Kidney (tissue), 14 donors: Measurements from ENCODE around the gene CTDP1. TPM values are rescaled to one million over a fixed set of nuclear protein-coding genes. Genes with fewer than 3 reads are reported as not detected.

Experiments used
- DNase-seq, 5 donors: peaks; one replicate each; pipeline ENCODE4 v3.0.0-alpha.2; 2013 to 2020
- FAIRE-seq: peaks from 2 replicates; lab custom pipeline; 2012; peaks lifted over from hg19 to GRCh38; lab: Jason Lieb, UNC
- H3K27ac ChIP-seq, 2 donors: one replicate each; pipeline ENCODE4 v1.7.0; 2013; ENCODE audit warnings: low read depth in 2 of 2, low read length in 2 of 2, inconsistent platforms in 1 of 2
- H3K27me3 ChIP-seq: one replicate; pipeline ENCODE4 v1.7.1; 2013; ENCODE audit warnings: low read length, inconsistent platforms; ENCODE audit not compliant: control insufficient read depth, insufficient read depth
- H3K36me3 ChIP-seq, 3 donors: one replicate each; pipeline versions ENCODE4 v1.7.0 to v1.7.1; 2013; ENCODE audit warnings: low read length in 3 of 3, control low read depth in 1 of 3, inconsistent platforms in 1 of 3; ENCODE audit not compliant: insufficient read depth in 3 of 3, control insufficient read depth in 2 of 3
- H3K4me1 ChIP-seq, 3 donors: one replicate each; pipeline versions ENCODE4 v1.7.0 to v1.7.1; 2013; ENCODE audit warnings: low read length in 3 of 3, inconsistent platforms in 1 of 3, low read depth in 1 of 3; ENCODE audit not compliant: control insufficient read depth in 2 of 3, insufficient read depth in 2 of 3
- H3K4me3 ChIP-seq, 3 donors: one replicate each; pipeline versions ENCODE4 v1.7.0 to v1.8.1; 2013; ENCODE audit warnings: low read length in 3 of 3, control low read depth in 1 of 3, inconsistent platforms in 1 of 3
- H3K9ac ChIP-seq, 3 donors: one replicate each; pipeline versions ENCODE4 v1.7.0 to v1.7.1; 2013; ENCODE audit warnings: low read length in 3 of 3, control low read depth in 1 of 3, inconsistent platforms in 1 of 3
- H3K9me3 ChIP-seq, 3 donors: one replicate each; pipeline versions ENCODE4 v1.7.0 to v1.7.1; 2013; ENCODE audit warnings: low read length in 3 of 3, control low read depth in 1 of 3, inconsistent platforms in 1 of 3; ENCODE audit not compliant: control insufficient read depth in 2 of 3, insufficient read depth in 1 of 3
- intact Hi-C: fragments of 100-400 bp; cut with DNase I; formaldehyde crosslinking; loops from one replicate; pipeline ENCODE4 v1.11.1; 2022
- polyA plus RNA-seq: library from polyadenylated mRNA; stranded (reverse); fragments of 350-450 nt; fragmentation: Illumina TruSeq; extraction: RNeasy Lipid Tissue Mini Kit (QIAGEN cat#74804); gene quantifications from one replicate; pipeline ENCODE4 v1.2.3, GENCODE V29; 2014; ENCODE audit warnings: low read depth, low replicate concordance; ENCODE audit not compliant: insufficient read depth
- total RNA-seq: library from RNA; stranded (reverse); fragmentation: NEBNext Ultra II Directional; extraction: Animal tissue kit (Norgen Biotek cat#: 25700); gene quantifications from one replicate; pipeline ENCODE4 v1.2.1, GENCODE V29; 2021
- TF ChIP-seq, protein P1 (sequence below): IDR thresholded peaks from 3 replicates; pipeline ENCODE4 v1.5.1; 2012; ENCODE audit warnings: mild to moderate bottlenecking, moderate library complexity, borderline replicate concordance; ENCODE audit not compliant: insufficient read depth; ENCODE audit errors: extremely low read depth
- donor health status: control.
- donor health status: control.
- donor health status: control.
- donor health status: control.
- donor health status: control.
- donor health status: DM: yes; HTN: yes; CAD: no.
- donor health status: Normal renal cell carcinoma (clear cell type).

Gene CTDP1
- total and polyA plus RNA-seq, 2 donors from 2014 or later = 11.1 to 21.8 TPM

- H3K4me3 ChIP-seq = no peak overlapping the region
- H3K27ac ChIP-seq = no peak overlapping the region
- H3K36me3 ChIP-seq = no peaks in the 10 kb centered on the region
- peaks cover 2% of the 10 kb centered on the region for H3K27me3 ChIP-seq
- H3K4me1 ChIP-seq = no peaks in the 10 kb centered on the region
- DNase-seq = no peak
- intact Hi-C loops = loop anchor here (5.0 kb wide), 1 partner anchor 260 kb away; no protein-coding TSS in a partner anchor
- TF ChIP-seq, protein P1, sequence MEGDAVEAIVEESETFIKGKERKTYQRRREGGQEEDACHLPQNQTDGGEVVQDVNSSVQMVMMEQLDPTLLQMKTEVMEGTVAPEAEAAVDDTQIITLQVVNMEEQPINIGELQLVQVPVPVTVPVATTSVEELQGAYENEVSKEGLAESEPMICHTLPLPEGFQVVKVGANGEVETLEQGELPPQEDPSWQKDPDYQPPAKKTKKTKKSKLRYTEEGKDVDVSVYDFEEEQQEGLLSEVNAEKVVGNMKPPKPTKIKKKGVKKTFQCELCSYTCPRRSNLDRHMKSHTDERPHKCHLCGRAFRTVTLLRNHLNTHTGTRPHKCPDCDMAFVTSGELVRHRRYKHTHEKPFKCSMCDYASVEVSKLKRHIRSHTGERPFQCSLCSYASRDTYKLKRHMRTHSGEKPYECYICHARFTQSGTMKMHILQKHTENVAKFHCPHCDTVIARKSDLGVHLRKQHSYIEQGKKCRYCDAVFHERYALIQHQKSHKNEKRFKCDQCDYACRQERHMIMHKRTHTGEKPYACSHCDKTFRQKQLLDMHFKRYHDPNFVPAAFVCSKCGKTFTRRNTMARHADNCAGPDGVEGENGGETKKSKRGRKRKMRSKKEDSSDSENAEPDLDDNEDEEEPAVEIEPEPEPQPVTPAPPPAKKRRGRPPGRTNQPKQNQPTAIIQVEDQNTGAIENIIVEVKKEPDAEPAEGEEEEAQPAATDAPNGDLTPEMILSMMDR = no peak
- H3K9me3 ChIP-seq = no peaks in the 10 kb centered on the region
- H3K9ac ChIP-seq = no peak overlapping the region
- no peak for FAIRE-seq
These were observed 37.0 kb upstream of the CTDP1 start for GRCh38 chr18:79642626-79643025.

- H3K4me1 ChIP-seq = no peaks in the 10 kb centered on the region
- H3K36me3 ChIP-seq = no peaks in the 10 kb centered on the region
- no peak overlapping the region for H3K4me3 ChIP-seq
- FAIRE-seq (no peak), DNase-seq (no peak)
- peaks cover 2% of the 10 kb centered on the region for H3K27me3 ChIP-seq
- intact Hi-C loops = loop anchor here (5.0 kb wide), 1 partner anchor 261 kb away; no protein-coding TSS in a partner anchor
- H3K27ac ChIP-seq = no peak overlapping the region
- TF ChIP-seq, protein P1 = no peak
- H3K9ac ChIP-seq = no peak overlapping the region
- H3K9me3 ChIP-seq = no peaks in the 10 kb centered on the region
These were observed 36.3 kb upstream of the CTDP1 start for GRCh38 chr18:79643054-79643984.

GRCh38 chr18:79644006-79644665 is 35.5 kb upstream of the CTDP1 start:
- no peak overlapping the region for H3K4me3 ChIP-seq
- TF ChIP-seq, protein P1 = peak; percentile 66
- H3K27me3 ChIP-seq = no peaks in the 10 kb centered on the region
- intact Hi-C loops = loop anchor here (5.0 kb wide), 1 partner anchor 262 kb away; no protein-coding TSS in a partner anchor
- no peak overlapping the region for H3K9ac ChIP-seq
- DNase-seq (peak; percentile 48 to 82 (median 73)), FAIRE-seq (no peak)
- no peaks in the 10 kb centered on the region for H3K9me3 ChIP-seq
- H3K4me1 ChIP-seq = no peaks in the 10 kb centered on the region
- no peak overlapping the region for H3K27ac ChIP-seq
- H3K36me3 ChIP-seq = no peaks in the 10 kb centered on the region
